ENCODE data around the gene PLEKHA6. TPM values are rescaled to one million over a fixed set of nuclear protein-coding genes. Genes with fewer than 3 reads are reported as not detected.

The PLEKHA6 gene
- total and polyA plus RNA-seq, 2 of the 8 experiments (the other 6 are each of a cell fraction or from before 2014, with no cell fraction given) = 4.8 to 20.2 TPM

DNA sequence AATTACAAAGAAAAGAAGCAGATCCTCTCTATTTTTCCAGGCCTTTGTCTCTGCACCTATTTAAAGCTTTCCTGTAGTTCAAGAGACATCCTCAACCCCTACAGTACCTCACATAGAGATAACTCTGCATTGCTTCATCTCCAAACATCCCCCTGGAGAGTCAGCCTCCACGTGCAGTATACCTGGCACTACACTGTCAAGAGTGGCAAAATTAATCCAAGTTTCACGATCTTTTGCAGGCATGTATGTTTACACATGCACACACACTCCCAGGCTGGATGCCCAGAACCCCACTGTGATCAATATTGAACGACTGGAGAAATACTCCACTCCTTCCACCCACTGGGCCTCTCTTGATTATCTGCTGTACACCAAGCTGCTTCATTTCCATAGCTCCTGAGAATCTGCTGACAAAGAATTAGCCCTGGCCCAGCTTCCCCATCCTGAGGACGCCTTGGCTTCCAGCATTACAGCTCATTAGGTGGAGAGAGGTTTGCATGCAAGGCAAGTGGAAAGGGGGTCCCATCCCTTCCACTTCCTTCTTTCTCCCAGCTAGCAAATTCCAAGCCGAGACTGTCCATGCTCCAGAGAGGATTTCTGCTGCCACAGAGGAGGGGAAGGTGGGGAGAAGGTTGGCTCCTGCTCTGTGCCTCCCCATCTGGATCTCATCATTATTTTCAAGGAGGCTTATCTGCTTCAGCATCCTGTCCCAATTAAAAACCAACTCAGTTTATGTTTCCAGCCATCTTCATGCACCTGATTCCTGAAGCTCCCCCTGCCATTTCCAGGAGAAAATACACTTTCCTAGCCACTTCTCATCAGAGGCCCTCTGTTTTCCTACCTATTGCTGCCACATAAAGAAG is 79.4 kb downstream of the PLEKHA6 start:
- Histone ChIP-seq H3K4ac (replicated peaks; ENCODE audit: insufficient read length, low read depth, low read length) (no peak overlapping the region), H3K18ac (ENCODE audit: extremely low read depth, low read length) (no peak overlapping the region), H2BK5ac (ENCODE audit: low read depth, low read length) (no peak overlapping the region), H2BK12ac (ENCODE audit: low read depth, low read length) (no peak overlapping the region), H3K4me3 (ENCODE audit: extremely low read depth in 1 of 4, insufficient read depth in 2 of 4, low read depth in 3 of 4, low read length in 4 of 4) (no peak overlapping the region), H4K20me1 (replicated peaks in 1 of 2; ENCODE audit: control insufficient read depth in 1 of 2, insufficient read depth in 2 of 2, low read length in 2 of 2) (peaks cover 0 to 3% of the 10 kb centered on the region in 2 experiments), H3K27ac (ENCODE audit: low read depth, low read length) (no peak overlapping the region), H3K36me3 (ENCODE audit: control insufficient read depth in 2 of 4, insufficient read depth in 4 of 4, low read length in 3 of 4) (no peaks in the 10 kb centered on the region), H3K4me1 (replicated peaks in 1 of 4; ENCODE audit: control insufficient read depth in 3 of 4, insufficient read depth in 4 of 4, low read length in 3 of 4) (peaks cover 0 to 7% (median 2%) of the 10 kb centered on the region in 4 experiments; a peak in 6 of 7 replicates), H3K27me3 (replicated peaks in 1 of 4; ENCODE audit: control insufficient read depth in 3 of 4, extremely low read depth in 1 of 4, insufficient read depth in 3 of 4, low read length in 3 of 4) (no peaks in the 10 kb centered on the region), H4K8ac (ENCODE audit: extremely low read depth, insufficient read depth, low read length) (0 out of 2 replicates have a peak overlapping the region, but pooled peaks have one; percentile 12), H3K14ac (ENCODE audit: insufficient read length) (no peak overlapping the region), H4K91ac (replicated peaks; ENCODE audit: insufficient read length, low read length) (no peak overlapping the region), H3K56ac (replicated peaks; ENCODE audit: insufficient read length, low read depth, low read length) (no peak overlapping the region), H3K79me1 (ENCODE audit: low read depth, low read length) (no peaks in the 10 kb centered on the region), H2AK5ac (ENCODE audit: low read depth, low read length) (no peak overlapping the region), H2AFZ (ENCODE audit: low read length) (no peak overlapping the region), H4K5ac (ENCODE audit: insufficient read length, low read depth, low read length) (no peak overlapping the region), H3K79me2 (ENCODE audit: control insufficient read depth in 1 of 2, insufficient read depth in 2 of 2, low read length in 2 of 2) (no peaks in the 10 kb centered on the region), H3K23me2 (ENCODE audit: low read depth, low read length) (no peaks in the 10 kb centered on the region), H3K23ac (ENCODE audit: insufficient read length) (no peak overlapping the region), H3K4me2 (ENCODE audit: insufficient read depth in 1 of 2, low read depth in 2 of 2, low read length in 2 of 2) (no peak overlapping the region), H3K9ac (replicated peaks in 1 of 4; ENCODE audit: extremely low read depth in 1 of 4, low read depth in 3 of 4, low read length in 3 of 4) (no peak overlapping the region; a peak in 1 of 7 replicates), H3K9me3 (ENCODE audit: insufficient read depth in 2 of 2, low read depth in 1 of 2, low read length in 1 of 2) (no peaks in the 10 kb centered on the region), H2BK15ac (ENCODE audit: low read length) (no peak overlapping the region), H2BK20ac (ENCODE audit: low read length) (no peak overlapping the region), H2BK120ac (replicated peaks; ENCODE audit: low read depth, low read length) (no peak overlapping the region)
- DNase-seq (ENCODE audit: low read depth in 1 of 2, low spot score in 2 of 2) (no peak), FAIRE-seq (no peak)
- WGBS, 2 experiments (ENCODE audit: extremely low coverage in 1 of 2, insufficient coverage in 1 of 2, insufficient read length in 1 of 2, insufficient replicate concordance in 2 of 2, low coverage in 1 of 2, low lambda C conversion rate in 2 of 2, missing lambda C conversion rate in 1 of 2) = 76% methylated on average over 5 of the region's 5 CpGs; no CpG with 5 or more reads in 1 of the 2 experiments
- no peak for TF ChIP-seq SRF (IDR thresholded peaks at IDR 0.05; ENCODE audit: low read depth, low read length)
- no peak for TF ChIP-seq HDAC2 (IDR thresholded peaks at IDR 0.05; ENCODE audit: borderline replicate concordance in 1 of 2, low read depth in 2 of 2, low read length in 2 of 2)
- TF ChIP-seq RFX5 (IDR thresholded peaks at IDR 0.05; ENCODE audit: borderline replicate concordance, low read depth, low read length) = no peak
- TF ChIP-seq EP300 (IDR thresholded peaks at IDR 0.05; ENCODE audit: borderline replicate concordance in 1 of 2, low read depth in 2 of 2, low read length in 2 of 2) = no peak
- no peak for TF ChIP-seq POLR2AphosphoS5 (IDR thresholded peaks at IDR 0.05; ENCODE audit: low read depth, low read length)
- CTCF ChIA-PET (ENCODE audit: partially characterized antibody) = interaction anchor here (0.7 to 26.5 kb wide), 10 partner anchors 9 to 119 kb away, joined by 3 to 335 read pairs (median 5); partner anchors contain the start of gene PLEKHA6
- POLR2A ChIA-PET (ENCODE audit: partially characterized antibody) = no interaction called here
